Heart right ventricle (tissue), 16 donors: ENCODE results near the gene PVALEF. TPM values are rescaled to one million over a fixed set of nuclear protein-coding genes. Genes with fewer than 3 reads are reported as not detected.

ENCODE experiments used
- ATAC-seq, 8 donors: fragments of 200-7000 bp; cut with Tn5 transposase; one replicate each; pipeline ENCODE4 v1.9.1; 2020; ENCODE audit warnings: mild to moderate bottlenecking in 8 of 8, moderate library complexity in 8 of 8, moderate number of reproducible peaks in 1 of 8
- DNase-seq, 2 donors: peaks; one replicate each; pipeline ENCODE4 v3.0.0-alpha.2; 2020
- H3K27ac ChIP-seq, 10 donors: fragments of 200-600 bp; sonication (generic) in 2 of 10; one replicate each; pipeline versions ENCODE4 v1.5.0 to v1.8.0; 2020 to 2022; ENCODE audit warnings: mild to moderate bottlenecking in 3 of 10
- H3K27me3 ChIP-seq, 7 donors: fragments of 200-600 bp; one replicate each; pipeline ENCODE4 v1.8.0; 2021 to 2022; ENCODE audit warnings: mild to moderate bottlenecking in 2 of 7
- H3K36me3 ChIP-seq, 9 donors: fragments of 200-600 bp; sonication (generic) in 1 of 9; one replicate each; pipeline versions ENCODE4 v1.5.0 to v1.8.0; 2020 to 2022; ENCODE audit warnings: mild to moderate bottlenecking in 2 of 9
- H3K4me1 ChIP-seq, 9 donors: fragments of 200-600 bp; sonication (generic) in 1 of 9; one replicate each; pipeline versions ENCODE4 v1.5.0 to v1.8.0; 2020 to 2022; ENCODE audit warnings: mild to moderate bottlenecking in 4 of 9
- H3K4me3 ChIP-seq, 10 donors: fragments of 200-600 bp; sonication (generic) in 2 of 10; one replicate each; pipeline versions ENCODE4 v1.5.0 to v1.8.0; 2020 to 2022; ENCODE audit warnings: mild to moderate bottlenecking in 7 of 10, moderate library complexity in 2 of 10
- H3K9me3 ChIP-seq, 11 donors: fragments of 200-600 bp in 10 of 11; sonication (generic) in 2 of 11; one replicate each; pipeline versions ENCODE4 v1.5.0 to v1.8.0; 2013 to 2022; ENCODE audit warnings: mild to moderate bottlenecking in 2 of 11, control low read depth in 1 of 11, moderate library complexity in 1 of 11
- WGBS, 2 donors: extraction: QIAGEN DNeasy Blood & Tissue Kit; methylation state at CpG; one replicate each; pipeline ENCODE4 v1.1.7; 2013; ENCODE audit warnings: inconsistent platforms in 1 of 2; 5-methylcytosine and 5-hydroxymethylcytosine counted together
- intact Hi-C, 10 donors: fragments of 100-400 bp; cut with DNase I; formaldehyde crosslinking; loops; one replicate each; pipeline versions ENCODE4 v1.11.1 to v1.14.2; 2022
- polyA plus RNA-seq, 2 donors: library from polyadenylated mRNA; stranded (reverse); fragments of 200-250 nt; gene quantifications; one replicate each; pipeline ENCODE4 v1.2.3, GENCODE V29; 2013
- total RNA-seq, 10 donors: library from RNA; stranded (reverse); fragmentation: NEBNext Ultra II Directional in 3 of 10; extraction: Animal tissue kit (Norgen Biotek cat#: 25700) in 3 of 10; gene quantifications; one replicate each; pipeline versions ENCODE4 v1.2.1 to v1.2.4, GENCODE V29; 2021 to 2023
- TF ChIP-seq, protein P1 (sequence below), 9 donors: fragments of 200-600 bp; sonication (generic) in 2 of 9; IDR thresholded peaks; one replicate each; pipeline versions ENCODE4 v1.5.0 to v1.8.0; 2021 to 2022; ENCODE audit warnings: antibody characterized with exemption in 9 of 9, mild to moderate bottlenecking in 5 of 9, moderate library complexity in 1 of 9
- donor health status: Arrhythmogenic right ventricular cardiomyopathy.
- donor health status: ischemic (EF 13 %, LVEDD 7.1; RV severe dilation, severe dysfunction).
- donor health status: healthy with polysubstance abuse.
- donor health status: DM: no; HTN: yes; CAD: no.
- donor health status: DM: no; HTN: no; CAD: no.
- donor health status: ischemic (EF 25% LVEDD 6.9; RV normal size, moderate dysfunction).
- donor health status: ischemic (EF 25% LVEDD 5.7; RV mildly dilated, moderate dysfunction).
- donor health status: healthy.
- donor health status: DM: yes; HTN: yes; CAD: no.
- donor health status: Ischemic cardiomyopathy.
- donor health status: ischemic (EF 35%, LVEDD 5.7; RV mildly dilated, moderate dysfunction).
- donor health status: nonischemic (EF 11% LVEDD 7.7; RV severe dilation, severe dysfunction).
- donor health status: DM: yes; HTN: yes; CAD: no.
- donor health status: PGD.
- donor health status: ischemic (EF 29% LVEDD 5.4; RV normal size, mild dysfunction).
- donor health status: nonischemic (EF 23%, LVEDD 6.1; RV moderate dilation, normal function).

PVALEF gene
- total and polyA plus RNA-seq, 12 donors = not detected

DNA sequence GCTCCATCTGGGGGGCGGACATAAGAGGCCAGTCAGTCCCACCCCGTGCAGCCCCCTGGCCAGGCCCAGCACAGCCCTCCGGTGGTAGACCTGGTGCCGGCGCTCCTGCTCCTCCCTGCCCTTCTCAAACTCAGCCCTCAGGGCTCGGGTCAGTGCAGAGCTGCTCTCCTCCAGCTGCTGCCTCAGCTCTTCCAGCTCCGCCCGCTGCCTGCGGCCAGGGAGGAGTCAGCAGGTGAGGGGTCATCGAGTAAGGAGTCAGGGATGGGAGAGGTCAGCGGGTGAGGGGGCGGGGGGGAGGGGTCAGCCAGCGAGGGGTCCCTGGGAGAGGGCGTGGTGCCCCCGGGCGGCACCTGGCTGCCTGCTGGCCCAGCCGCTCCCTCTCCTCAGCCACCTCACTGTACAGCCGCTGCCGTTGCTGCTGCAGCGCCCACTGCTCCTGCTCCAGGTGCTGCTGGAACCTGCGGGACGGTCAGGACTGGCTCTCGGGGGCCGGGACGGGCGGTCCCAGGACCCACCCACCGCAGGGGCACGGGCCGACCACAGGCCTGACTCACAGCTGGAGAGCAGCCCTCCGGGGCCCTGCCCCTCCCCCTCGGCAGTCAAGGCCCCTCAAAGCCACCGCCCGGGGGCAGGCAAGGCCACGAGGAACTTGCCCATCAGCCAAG lies 27.2 kb downstream of the PVALEF start:
- TF ChIP-seq, protein P1, sequence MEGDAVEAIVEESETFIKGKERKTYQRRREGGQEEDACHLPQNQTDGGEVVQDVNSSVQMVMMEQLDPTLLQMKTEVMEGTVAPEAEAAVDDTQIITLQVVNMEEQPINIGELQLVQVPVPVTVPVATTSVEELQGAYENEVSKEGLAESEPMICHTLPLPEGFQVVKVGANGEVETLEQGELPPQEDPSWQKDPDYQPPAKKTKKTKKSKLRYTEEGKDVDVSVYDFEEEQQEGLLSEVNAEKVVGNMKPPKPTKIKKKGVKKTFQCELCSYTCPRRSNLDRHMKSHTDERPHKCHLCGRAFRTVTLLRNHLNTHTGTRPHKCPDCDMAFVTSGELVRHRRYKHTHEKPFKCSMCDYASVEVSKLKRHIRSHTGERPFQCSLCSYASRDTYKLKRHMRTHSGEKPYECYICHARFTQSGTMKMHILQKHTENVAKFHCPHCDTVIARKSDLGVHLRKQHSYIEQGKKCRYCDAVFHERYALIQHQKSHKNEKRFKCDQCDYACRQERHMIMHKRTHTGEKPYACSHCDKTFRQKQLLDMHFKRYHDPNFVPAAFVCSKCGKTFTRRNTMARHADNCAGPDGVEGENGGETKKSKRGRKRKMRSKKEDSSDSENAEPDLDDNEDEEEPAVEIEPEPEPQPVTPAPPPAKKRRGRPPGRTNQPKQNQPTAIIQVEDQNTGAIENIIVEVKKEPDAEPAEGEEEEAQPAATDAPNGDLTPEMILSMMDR (IDR thresholded peaks at IDR 0.05) = no peak
- Histone ChIP-seq H3K9me3 (no peaks in the 10 kb centered on the region), H3K27ac (no peak overlapping the region), H3K4me1 (peaks cover 0 to 31% (median 20%) of the 10 kb centered on the region in 9 donors), H3K27me3 (no peaks in the 10 kb centered on the region), H3K36me3 (peaks cover 0 to 24% (median 0%) of the 10 kb centered on the region in 9 donors), H3K4me3 (no peak overlapping the region)
- DNase-seq (no peak), ATAC-seq (no peak)
- WGBS, 2 donors = 85 to 91% methylated on average over 25 to 34 of the region's 34 CpGs
- intact Hi-C loops = loop anchor here in 3 of 10 donors (10.0 kb wide), 1 partner anchor 48 kb away; no protein-coding TSS in a partner anchor

DNA sequence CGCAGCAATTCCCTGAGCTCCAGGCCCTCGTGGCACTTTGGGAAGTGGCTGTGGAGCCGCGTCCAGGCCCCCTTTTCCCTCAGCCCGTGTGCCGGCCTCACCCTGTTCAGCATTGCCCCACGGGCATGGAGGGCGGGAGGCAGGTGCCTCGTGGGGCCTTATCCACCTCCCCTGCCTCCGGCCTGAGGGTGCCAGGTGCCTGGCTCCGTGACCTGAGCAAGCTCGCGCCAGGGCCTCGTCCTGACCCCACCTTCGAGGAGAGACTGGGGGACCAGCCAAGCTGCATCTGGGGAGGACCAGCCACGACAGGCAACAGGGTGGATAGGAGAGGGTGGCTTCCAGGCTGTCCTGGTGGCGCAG lies 27.7 kb downstream of the PVALEF start:
- no peak overlapping the region for H3K4me3 ChIP-seq
- no peaks in the 10 kb centered on the region for H3K27me3 ChIP-seq
- no peak overlapping the region for H3K27ac ChIP-seq
- intact Hi-C loops = loop anchor here in 3 of 10 donors (10.0 kb wide), 1 partner anchor 48 kb away; no protein-coding TSS in a partner anchor
- H3K36me3 ChIP-seq = peaks cover 0 to 29% (median 0%) of the 10 kb centered on the region in 9 donors
- TF ChIP-seq, protein P1 (IDR thresholded peaks at IDR 0.05) = no peak
- no peaks in the 10 kb centered on the region for H3K9me3 ChIP-seq
- ATAC-seq (no peak), DNase-seq (no peak)
- 93 to 95% methylated on average over 17 of the region's 17 CpGs for WGBS, 2 donors
- peaks cover 0 to 34% (median 20%) of the 10 kb centered on the region in 9 donors for H3K4me1 ChIP-seq

- no peak for ATAC-seq
- no peak overlapping the region for H3K27ac ChIP-seq
- 87 to 91% methylated on average over 38 of the region's 38 CpGs for WGBS, 2 donors
These were observed 28.3 kb downstream of the PVALEF start for GRCh38 chr17:81193470-81194224.

DNA sequence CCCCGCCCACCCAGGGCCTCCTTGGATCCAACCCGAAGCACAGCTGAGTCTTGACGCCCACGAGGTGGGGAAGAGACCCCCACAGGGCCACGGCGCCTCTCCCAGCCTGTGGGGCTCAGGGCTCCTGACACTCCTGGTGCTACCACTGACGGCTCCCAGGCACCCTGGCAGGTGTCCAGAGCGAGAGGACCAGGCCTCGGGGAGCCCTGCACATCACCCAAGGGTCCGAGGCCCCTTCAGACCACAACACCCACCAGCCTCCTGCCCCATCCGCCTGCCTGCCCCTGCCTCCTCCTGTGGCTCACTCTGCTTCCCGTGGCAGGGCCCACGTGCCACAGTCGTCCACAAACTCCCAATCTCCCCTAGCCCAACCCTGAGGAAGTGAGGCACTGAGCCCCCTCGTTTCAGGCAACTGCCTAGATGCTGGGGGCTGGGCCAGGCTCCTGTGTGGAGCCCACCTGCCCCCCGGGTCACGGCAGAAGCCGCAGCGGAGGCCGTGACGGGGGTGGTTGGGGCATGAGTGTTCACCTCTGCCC lies 29.0 kb downstream of the PVALEF start:
- Histone ChIP-seq H3K27ac (no peak overlapping the region), H3K4me1 (peaks cover 0 to 41% (median 20%) of the 10 kb centered on the region in 9 donors), H3K9me3 (no peaks in the 10 kb centered on the region), H3K36me3 (peaks cover 0 to 42% (median 0%) of the 10 kb centered on the region in 9 donors), H3K4me3 (no peak overlapping the region), H3K27me3 (no peaks in the 10 kb centered on the region)
- DNase-seq = no peak
- WGBS, 2 donors = 87 to 89% methylated on average over 19 to 21 of the region's 21 CpGs
- TF ChIP-seq, protein P1 (IDR thresholded peaks at IDR 0.05) = no peak
- no peak for ATAC-seq
- intact Hi-C loops = loop anchor here in 3 of 10 donors (10.0 kb wide), 1 partner anchor 49 kb away; no protein-coding TSS in a partner anchor

More at GRCh38 chr17:81193470-81194224, 28.3 kb downstream of the PVALEF start:
- H3K27me3 ChIP-seq = no peaks in the 10 kb centered on the region
- peaks cover 0 to 35% (median 20%) of the 10 kb centered on the region in 9 donors for H3K4me1 ChIP-seq
- H3K9me3 ChIP-seq = no peaks in the 10 kb centered on the region
- TF ChIP-seq, protein P1 (IDR thresholded peaks at IDR 0.05) = no peak
- no peak overlapping the region for H3K4me3 ChIP-seq
- H3K36me3 ChIP-seq = peaks cover 0 to 35% (median 0%) of the 10 kb centered on the region in 9 donors
- no peak for DNase-seq
- intact Hi-C loops = loop anchor here in 3 of 10 donors (10.0 kb wide), 1 partner anchor 49 kb away; no protein-coding TSS in a partner anchor
